HCT116 (cell line): ENCODE data around the gene GJB4. TPM values are rescaled to one million over a fixed set of nuclear protein-coding genes. Genes with fewer than 3 reads are reported as not detected.

ENCODE experiments used
- ATAC-seq: fragments of 200-7000 bp; cut with Tn5 transposase; 2 replicates; pipeline ENCODE4 v1.9.1; 2020; ENCODE audit warnings: mild to moderate bottlenecking, moderate library complexity
- BruUV-seq: library from RNA; stranded (reverse); fragments of 400-500 nt; replicated peaks from 2 replicates; lab custom pipeline; 2021; lab: Mats Ljungman, UMichigan
- CTCF ChIA-PET: fragments of 300-600 bp; sonication (Branson Sonifier 250); formaldehyde crosslinking; loops from one replicate; lab custom pipeline; 2021; ENCODE audit warnings: antibody characterized with exemption; lab: Charles Lee
- POLR2A ChIA-PET: fragments of 300-600, 350-600 bp; sonication (Branson Sonifier 250); formaldehyde crosslinking; loops from one replicate; lab custom pipeline; 2021; ENCODE audit warnings: antibody characterized with exemption; lab: Charles Lee
- RAD21 ChIA-PET, 2 experiments: fragments of 300-600 bp; sonication (Branson Sonifier 250); formaldehyde crosslinking; loops; one replicate each; lab custom pipeline; 2023; ENCODE audit warnings: low total read pairs in 2 of 2; ENCODE audit not compliant: uncharacterized antibody in 2 of 2, unreplicated experiment in 2 of 2, low non-redundant PET in 1 of 2; lab: Charles Lee
- DNase-seq: peaks from one replicate; pipeline ENCODE4 v3.0.0-alpha.2; 2010; ENCODE audit warnings: low read depth, low spot score
- H2AFZ ChIP-seq: fragments of 200-600 bp; shearing (Covaris generic), sonication (generic); 2 replicates; pipeline ENCODE4 v1.6.1; 2017; ENCODE audit warnings: low read depth, mixed run types, mixed read lengths, antibody characterized with exemption, low read length; ENCODE audit not compliant: poor library complexity, severe bottlenecking
- H3K27ac ChIP-seq: 2 replicates; pipeline ENCODE4 v1.5.1; 2012; ENCODE audit warnings: low read depth, low read length
- H3K27me3 ChIP-seq: fragments of 200-600 bp; sonication (generic); 2 replicates; pipeline ENCODE4 v1.6.1; 2016; ENCODE audit warnings: mixed run types, low read length, mixed read lengths; ENCODE audit not compliant: insufficient read depth
- H3K36me3 ChIP-seq, 2 experiments: fragments of 200-500 bp in 1 of 2; fragments of 200-600 bp in 1 of 2; sonication (Bioruptor generic) in 1 of 2; sonication (generic) in 1 of 2; 2 replicates each; pipeline versions ENCODE4 v1.5.1 to v1.6.1; 2014 to 2016; ENCODE audit warnings: low read length in 2 of 2, inconsistent platforms in 1 of 2, mixed read lengths in 1 of 2, mixed run types in 1 of 2; ENCODE audit not compliant: insufficient read depth in 2 of 2, control insufficient read depth in 1 of 2
- H3K4me1 ChIP-seq, 2 experiments: fragments of 200-600 bp in 1 of 2; sonication (generic) in 1 of 2; 2 replicates each; pipeline versions ENCODE4 v1.5.1 to v1.6.1; 2012 to 2017; ENCODE audit warnings: low read length in 2 of 2, inconsistent platforms in 1 of 2, mild to moderate bottlenecking in 1 of 2, mixed read lengths in 1 of 2, mixed run types in 1 of 2, moderate library complexity in 1 of 2; ENCODE audit not compliant: insufficient read depth in 2 of 2, control insufficient read depth in 1 of 2
- H3K4me2 ChIP-seq: fragments of 200-600 bp; sonication (generic); 2 replicates; pipeline ENCODE4 v1.6.1; 2017; ENCODE audit warnings: mixed run types, low read length, mixed read lengths
- H3K4me3 ChIP-seq, 2 experiments: fragments of 200-600 bp in 1 of 2; sonication (generic) in 1 of 2; replicated peaks in 1 of 2; 2 replicates each; pipeline ENCODE4 v1.5.1; 2011 to 2016; ENCODE audit warnings: low read length in 2 of 2, control low read depth in 1 of 2, low read depth in 1 of 2, mild to moderate bottlenecking in 1 of 2, mixed read lengths in 1 of 2, mixed run types in 1 of 2
- H3K79me2 ChIP-seq: fragments of 200-600 bp; sonication (generic); 2 replicates; pipeline ENCODE4 v1.6.1; 2017; ENCODE audit warnings: mild to moderate bottlenecking, mixed run types, low read length, moderate library complexity, mixed read lengths; ENCODE audit not compliant: insufficient read depth
- H3K9ac ChIP-seq: fragments of 200-600 bp; sonication (generic); 2 replicates; pipeline ENCODE4 v1.6.1; 2016; ENCODE audit warnings: low read length, mixed read lengths
- H3K9me2 ChIP-seq: fragments of 200-600 bp; sonication (generic), shearing (Covaris generic); 2 replicates; pipeline ENCODE4 v1.6.1; 2017; ENCODE audit warnings: mixed run types, mild to moderate bottlenecking, moderate library complexity; ENCODE audit not compliant: insufficient read depth
- H3K9me3 ChIP-seq, 2 experiments: fragments of 200-500 bp in 1 of 2; fragments of 200-600 bp in 1 of 2; sonication (Bioruptor generic) in 1 of 2; sonication (generic) in 1 of 2; 2 replicates each; pipeline ENCODE4 v1.6.1; 2014 to 2017; ENCODE audit warnings: low read length in 2 of 2, mixed read lengths in 2 of 2, inconsistent platforms in 1 of 2, low read depth in 1 of 2, mild to moderate bottlenecking in 1 of 2, mixed run types in 1 of 2, moderate library complexity in 1 of 2; ENCODE audit not compliant: control insufficient read depth in 1 of 2, insufficient read depth in 1 of 2
- H4K20me1 ChIP-seq: fragments of 200-600 bp; sonication (generic), shearing (Covaris generic); 2 replicates; pipeline ENCODE4 v1.6.1; 2017; ENCODE audit warnings: mixed run types, mild to moderate bottlenecking, moderate library complexity; ENCODE audit not compliant: insufficient read depth
- ATF3 ChIP-seq: IDR thresholded peaks from 2 replicates; pipeline ENCODE4 v1.6.1; 2012
- CBX3 ChIP-seq: IDR thresholded peaks from 2 replicates; pipeline ENCODE4 v1.6.1; 2012; ENCODE audit warnings: low read depth
- CEBPB ChIP-seq: IDR thresholded peaks from 2 replicates; pipeline ENCODE4 v1.6.1; 2012; ENCODE audit warnings: low read depth
- RAD21 ChIP-seq: IDR thresholded peaks from 2 replicates; pipeline ENCODE4 v1.6.1; 2012; ENCODE audit warnings: low read depth, mild to moderate bottlenecking
- SP1 ChIP-seq: IDR thresholded peaks from 2 replicates; pipeline ENCODE4 v1.6.1; 2012; ENCODE audit warnings: low read depth
- SRF ChIP-seq: IDR thresholded peaks from 2 replicates; pipeline ENCODE4 v1.6.1; 2012; ENCODE audit warnings: low read depth
- TCF7L2 ChIP-seq: IDR thresholded peaks from 2 replicates; pipeline ENCODE4 v1.7.0; 2011; ENCODE audit warnings: borderline replicate concordance, inconsistent platforms; ENCODE audit not compliant: insufficient read depth, insufficient read length; ENCODE audit errors: extremely low read depth
- ZBTB33 ChIP-seq: IDR thresholded peaks from 2 replicates; pipeline ENCODE4 v1.6.1; 2011; ENCODE audit warnings: mild to moderate bottlenecking, low read length, moderate library complexity; ENCODE audit not compliant: insufficient replicate concordance; ENCODE audit errors: extremely low read depth
- ZFX ChIP-seq: fragments of 450-650 bp; IDR thresholded peaks from 2 replicates; pipeline ENCODE4 v1.6.1; 2017
- intact Hi-C: fragments of 100-400 bp; cut with micrococcal nuclease; formaldehyde crosslinking; loops from 2 replicates; pipeline ENCODE4 v1.10.0; 2022
- total RNA-seq: library from RNA; stranded (reverse); gene quantifications from one replicate; pipeline ENCODE4 v1.2.1, GENCODE V29; 2021; ENCODE audit not compliant: unreplicated experiment

The GJB4 gene
- total RNA-seq, 1 experiment from 2014 or later = 2.0 TPM

DNA sequence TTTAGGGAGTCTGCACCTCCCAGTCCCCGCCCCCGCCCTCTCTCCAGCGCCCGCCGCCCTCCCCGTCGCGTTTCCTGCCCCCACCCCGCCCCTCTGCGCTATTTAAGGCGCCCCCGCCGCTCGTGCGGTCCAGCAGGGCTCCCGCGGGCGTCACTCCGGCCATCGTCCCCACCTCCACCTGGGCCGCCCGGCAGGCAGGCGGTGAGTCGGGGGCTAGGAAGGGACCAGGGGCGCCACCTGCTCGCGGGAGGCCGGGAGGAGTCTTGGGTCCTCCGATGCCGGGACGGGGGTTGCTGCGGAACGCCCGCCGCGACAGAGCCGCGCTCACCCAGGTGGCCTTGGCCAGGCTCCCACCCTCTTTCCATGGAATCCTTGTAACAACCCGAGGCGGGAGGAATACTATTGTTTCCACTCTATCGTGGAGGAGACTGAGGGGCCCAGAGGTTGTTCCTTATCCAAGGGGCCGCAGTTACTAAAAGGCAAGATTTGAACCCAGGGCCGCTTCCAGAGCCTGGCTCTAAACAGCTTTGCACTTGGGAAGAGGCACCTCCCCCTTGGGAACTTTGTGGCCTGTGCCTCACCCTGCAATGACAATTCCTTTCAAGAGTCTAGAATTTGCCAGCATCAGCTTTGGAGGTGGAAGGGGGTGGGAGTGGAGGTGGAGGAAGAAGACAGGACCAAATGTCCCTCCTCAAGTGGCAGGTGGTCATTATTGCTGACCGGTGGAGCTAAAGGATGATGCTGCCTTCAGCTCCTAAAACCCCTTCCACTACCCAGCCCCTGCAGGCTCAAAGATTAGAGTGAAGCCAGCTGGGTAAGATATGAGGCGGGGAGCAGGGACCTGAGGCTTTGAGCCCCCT lies 33.6 kb downstream of the GJB4 start, which contains the start of gene GJA4:
Gene GJA4 (plus strand): TSS at position 132 of the 860 bp plus-strand sequence. CDS start 1,215 bp downstream, outside the sequence.
- ChIA-PET POLR2A (no interaction called here), CTCF (no interaction called here), RAD21 (no interaction called here)
- H3K27ac ChIP-seq = no peak within 1 kb of the TSS
- no TSS peak for BruUV-seq
- H3K4me3 ChIP-seq = no peak within 1 kb of the TSS
- no peaks in the 10 kb centered on the region for H3K9me2 ChIP-seq
- no peak within 1 kb of the TSS for H2AFZ ChIP-seq
- ATAC-seq (no peak), DNase-seq (no peak)
- H3K27me3 ChIP-seq = peaks cover 3% of the 10 kb centered on the region; the same call in 1 of the 2 replicates
- no peaks in the 10 kb centered on the region for H3K9me3 ChIP-seq
- intact Hi-C loops = no loop called here
- H3K79me2 ChIP-seq = no peaks in the 10 kb centered on the region
- no peaks in the 10 kb centered on the region for H4K20me1 ChIP-seq
- no peak within 1 kb of the TSS for H3K4me2 ChIP-seq
- H3K9ac ChIP-seq = no peak within 1 kb of the TSS
- TF ChIP-seq ATF3 (no peak), CEBPB (no peak), RAD21 (no peak), TCF7L2 (no peak), CBX3 (no peak), SRF (no peak), ZBTB33 (no peak), ZFX (no peak), SP1 (no peak)
- H3K36me3 ChIP-seq = no peaks in the 10 kb centered on the region
- peaks cover 0 to under 1% of the 10 kb centered on the region in 2 experiments; a peak in 1 of 4 replicates for H3K4me1 ChIP-seq
